Measurements from ENCODE around the gene CD151.

The CD151 gene

DNA sequence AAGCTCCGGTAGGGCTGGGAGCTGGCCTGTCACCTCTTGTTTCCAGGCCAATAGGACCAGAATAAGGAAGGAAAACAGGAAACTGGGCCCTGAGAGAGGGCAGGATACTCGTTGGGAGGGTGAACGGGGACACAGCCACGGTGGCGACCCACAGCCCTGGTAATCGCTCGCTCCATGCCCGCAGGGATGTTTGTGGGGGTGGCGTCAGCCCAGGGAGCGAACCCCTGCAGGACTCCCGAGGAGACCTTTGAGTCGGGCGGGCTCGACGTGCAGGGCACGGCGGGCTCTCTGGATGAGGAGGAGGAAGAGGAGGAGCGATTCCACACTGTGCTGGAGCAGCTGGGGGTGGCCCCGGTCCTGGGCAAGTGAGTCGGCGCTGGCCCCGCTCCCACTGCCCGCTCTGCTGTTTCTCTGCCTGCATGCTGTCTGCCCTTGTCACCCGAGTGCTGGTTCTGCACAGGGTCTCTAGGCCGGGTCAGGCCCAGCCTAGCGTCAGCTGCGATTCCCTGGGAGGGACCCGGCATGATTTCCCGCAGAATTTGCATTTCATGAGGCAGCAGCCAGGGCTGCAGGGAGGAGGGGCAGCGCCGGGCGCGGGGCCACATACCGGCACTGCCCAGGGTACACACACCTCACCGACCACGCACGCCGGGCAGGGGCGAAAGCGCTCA, 3.4 kb upstream of the CD151 start:
- TF ChIP-seq, protein P1, sequence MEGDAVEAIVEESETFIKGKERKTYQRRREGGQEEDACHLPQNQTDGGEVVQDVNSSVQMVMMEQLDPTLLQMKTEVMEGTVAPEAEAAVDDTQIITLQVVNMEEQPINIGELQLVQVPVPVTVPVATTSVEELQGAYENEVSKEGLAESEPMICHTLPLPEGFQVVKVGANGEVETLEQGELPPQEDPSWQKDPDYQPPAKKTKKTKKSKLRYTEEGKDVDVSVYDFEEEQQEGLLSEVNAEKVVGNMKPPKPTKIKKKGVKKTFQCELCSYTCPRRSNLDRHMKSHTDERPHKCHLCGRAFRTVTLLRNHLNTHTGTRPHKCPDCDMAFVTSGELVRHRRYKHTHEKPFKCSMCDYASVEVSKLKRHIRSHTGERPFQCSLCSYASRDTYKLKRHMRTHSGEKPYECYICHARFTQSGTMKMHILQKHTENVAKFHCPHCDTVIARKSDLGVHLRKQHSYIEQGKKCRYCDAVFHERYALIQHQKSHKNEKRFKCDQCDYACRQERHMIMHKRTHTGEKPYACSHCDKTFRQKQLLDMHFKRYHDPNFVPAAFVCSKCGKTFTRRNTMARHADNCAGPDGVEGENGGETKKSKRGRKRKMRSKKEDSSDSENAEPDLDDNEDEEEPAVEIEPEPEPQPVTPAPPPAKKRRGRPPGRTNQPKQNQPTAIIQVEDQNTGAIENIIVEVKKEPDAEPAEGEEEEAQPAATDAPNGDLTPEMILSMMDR (conservative IDR thresholded peaks at IDR 0.05): no peak

DNA sequence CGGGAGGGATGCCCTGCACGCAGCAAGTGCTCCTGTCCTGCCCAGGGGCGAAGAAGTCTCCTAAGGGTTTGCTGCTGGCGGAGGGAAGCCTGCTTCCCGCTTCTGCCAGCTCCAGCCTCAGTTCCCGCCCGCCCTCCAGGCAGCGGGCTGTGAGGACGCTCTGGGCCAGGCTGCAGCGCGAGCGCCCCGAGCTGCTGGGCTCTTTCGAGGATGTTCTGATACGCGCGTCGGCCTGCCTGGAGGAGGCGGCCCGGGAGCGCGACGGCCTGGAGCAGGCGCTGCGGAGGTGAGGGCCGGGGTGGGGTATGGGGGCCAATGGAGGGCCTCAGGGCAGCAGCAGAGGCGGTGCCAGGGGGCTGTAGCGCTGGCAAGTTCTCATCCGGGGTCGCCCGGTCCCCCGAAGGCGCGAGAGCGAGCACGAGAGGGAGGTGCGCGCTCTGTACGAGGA, 2.9 kb upstream of the CD151 start:
- H3K27ac ChIP-seq: no peak overlapping the region
- TF ChIP-seq, protein P1 (conservative IDR thresholded peaks at IDR 0.05): no peak

More for the DNA sequence above, 3.4 kb upstream of the CD151 start:
- peak overlapping the region; percentile 95; the same call in 1 of the 2 replicates for H3K27ac ChIP-seq

DNA sequence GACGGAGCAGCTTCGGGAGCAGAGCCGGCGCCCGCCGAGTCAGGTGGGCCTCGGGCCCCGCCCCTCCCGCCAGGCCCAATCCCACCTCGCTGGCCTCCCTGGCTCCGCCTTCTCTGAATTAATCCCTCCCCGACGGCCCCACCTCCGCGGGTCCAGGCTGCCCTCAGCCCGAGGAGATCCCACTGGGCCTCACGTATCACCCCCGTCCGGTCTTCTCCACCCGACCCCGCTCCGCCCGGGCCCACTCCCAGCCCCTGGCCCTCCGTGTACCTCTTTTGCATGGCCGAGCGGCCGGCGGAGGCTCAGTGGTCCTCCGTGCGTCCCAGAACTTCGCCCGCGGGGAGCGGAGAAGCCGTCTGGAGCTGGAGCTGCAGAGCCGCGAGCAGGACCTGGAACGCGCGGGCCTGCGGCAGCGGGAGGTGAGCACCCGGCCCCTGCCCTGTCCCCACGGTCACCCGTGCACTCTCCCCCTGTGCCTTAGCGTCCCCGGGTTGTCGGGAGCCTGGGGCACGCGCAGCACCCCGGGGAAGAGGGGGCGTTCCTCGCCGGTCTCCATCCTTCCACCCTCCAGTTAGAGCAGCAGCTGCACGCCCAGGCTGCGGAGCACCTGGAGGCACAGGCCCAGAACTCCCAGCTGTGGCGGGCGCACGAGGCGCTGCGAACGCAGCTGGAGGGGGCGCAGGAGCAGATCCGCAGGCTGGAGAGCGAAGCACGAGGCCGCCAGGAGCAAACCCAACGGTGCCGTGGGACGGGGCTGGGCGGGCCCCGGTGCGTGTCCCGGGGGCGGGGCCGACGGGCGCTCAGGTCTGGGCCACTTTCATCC, 2.2 kb upstream of the CD151 start:
- TF ChIP-seq, protein P1 (conservative IDR thresholded peaks at IDR 0.05): no peak

DNA sequence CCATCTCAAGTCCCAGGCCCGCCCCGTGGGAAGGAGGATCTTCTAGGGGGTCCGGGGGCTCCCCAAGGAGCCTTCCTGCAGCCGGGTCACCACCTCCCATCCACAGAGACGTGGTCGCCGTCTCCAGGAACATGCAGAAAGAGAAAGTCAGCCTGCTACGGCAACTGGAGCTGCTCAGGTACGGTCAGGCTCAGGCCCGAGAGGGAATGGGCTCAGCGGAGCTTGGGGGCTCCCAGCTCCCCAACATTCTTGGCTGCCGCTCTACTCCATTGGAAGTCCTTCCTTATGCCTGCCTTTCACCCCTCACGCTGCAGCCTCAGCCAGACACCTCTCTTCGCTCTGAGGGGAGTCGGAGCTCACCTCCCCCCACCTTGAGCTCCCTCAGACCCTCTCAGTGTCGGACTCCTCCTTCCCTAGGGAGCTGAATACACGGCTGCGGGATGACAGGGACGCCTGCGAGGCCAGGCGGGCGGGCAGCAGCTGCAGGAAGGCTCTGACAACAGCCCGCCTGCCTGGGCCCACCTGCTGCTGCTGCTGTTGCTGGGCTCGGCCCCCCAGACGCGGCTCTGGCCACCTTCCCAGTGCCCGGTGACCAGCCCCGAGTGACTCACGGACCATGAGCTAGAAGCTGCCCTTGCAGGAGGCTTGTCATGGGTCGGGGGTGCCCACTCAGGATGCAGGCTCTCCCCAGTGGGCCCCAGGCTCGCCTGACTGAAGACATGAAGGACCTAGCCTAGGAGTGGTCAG, 1.5 kb upstream of the CD151 start:
- TF ChIP-seq, protein P1 (conservative IDR thresholded peaks at IDR 0.05): no peak
- H3K27ac ChIP-seq: peak overlapping the region; percentile 83

More for the DNA sequence above, 2.2 kb upstream of the CD151 start:
- no peak overlapping the region for H3K27ac ChIP-seq

DNA sequence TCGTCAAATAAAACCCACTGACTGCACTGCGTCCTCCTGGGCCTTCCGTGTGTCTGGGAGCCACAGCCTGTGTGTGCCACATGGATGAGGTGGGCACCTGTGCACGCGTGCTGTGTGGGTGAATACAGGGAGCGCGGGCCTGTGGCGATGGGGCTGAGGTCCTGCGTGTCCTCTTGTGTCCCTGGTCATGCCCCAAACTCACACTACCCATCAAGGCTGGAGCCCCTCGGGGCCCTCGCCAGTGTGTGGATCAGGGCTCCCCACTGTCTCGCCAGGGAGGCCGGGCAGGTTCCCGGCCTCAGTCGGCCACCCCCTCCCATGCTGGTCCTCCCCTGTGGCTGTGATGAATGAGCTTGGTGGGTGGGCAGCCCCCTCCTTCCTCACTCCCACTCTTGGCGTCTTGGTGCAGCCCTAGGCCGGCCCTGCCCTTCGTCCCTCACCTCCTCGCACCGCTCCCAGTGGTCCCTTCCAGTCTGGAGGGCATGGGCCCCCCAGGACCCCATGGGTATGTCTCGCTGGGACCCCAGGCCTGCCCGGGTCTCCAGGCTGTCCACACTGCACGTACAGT, 707 bp upstream of the CD151 start:
- TF ChIP-seq, protein P1 (conservative IDR thresholded peaks at IDR 0.05): no peak
- peak overlapping the region; percentile 83 for H3K27ac ChIP-seq

DNA sequence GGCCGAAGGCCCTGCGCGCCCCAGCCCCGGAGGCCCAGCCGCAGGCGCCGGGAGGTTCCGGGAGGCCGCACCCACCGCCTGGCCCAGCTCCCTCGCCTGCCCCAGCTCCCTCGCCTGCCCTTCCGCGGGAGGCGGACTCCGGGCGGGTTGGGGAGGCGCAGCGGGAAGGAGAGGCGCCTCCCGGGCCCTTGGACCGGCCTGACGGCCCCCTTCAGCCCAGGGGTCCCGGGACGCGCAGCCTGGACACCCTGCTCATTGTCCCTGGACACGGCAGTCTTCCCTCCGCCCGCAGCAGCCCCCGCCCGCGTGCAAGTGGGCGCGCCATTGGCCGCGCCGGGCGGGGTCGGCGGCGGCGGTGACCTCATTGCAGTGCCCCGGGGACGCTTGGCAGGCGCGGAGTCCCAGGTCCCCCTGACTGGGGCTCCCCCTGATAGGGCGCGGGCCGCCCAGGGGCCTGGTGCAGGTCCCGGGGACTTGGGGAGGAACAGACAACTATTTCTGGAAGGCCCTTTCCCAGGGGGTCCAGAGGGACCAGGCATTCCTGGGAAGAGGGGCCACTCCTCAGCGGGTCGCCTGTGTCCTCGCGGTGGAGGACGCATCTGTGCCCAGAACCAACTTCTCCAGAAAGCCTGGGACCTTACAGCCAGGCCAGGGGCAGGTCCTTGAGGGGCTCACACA, 501 bp downstream of the CD151 start:
- TF ChIP-seq, protein P1 (conservative IDR thresholded peaks at IDR 0.05): no peak
- peak overlapping the region; percentile 83 for H3K27ac ChIP-seq

All from VCaP (cell line).